ENCODE results near the gene FGF18.
"Not testable (repeated sequence)": the region's sequence is repeated elsewhere in the genome, so short reads cannot be mapped to it uniquely, and the experiment has no call there.

Gene FGF18

GRCh38 chr5:171418982-171419687 is at the start of gene FGF18:
Gene FGF18 (plus strand): TSS chr5:171419647. CDS start chr5:171420200, 553 bp downstream.
- TF ChIP-seq CTCF (IDR thresholded peaks at IDR 0.05; ENCODE audit: insufficient read depth, low read length, missing control alignments): no peak
- DNase-seq (ENCODE audit: low read depth, low spot score): no peak
- ChIA-PET POLR2A (interaction anchor here (1.2 to 1.7 kb wide), 4 partner anchors 30 to 487 kb away, joined by 3 to 6 read pairs (median 3); partner anchors contain the start of gene NPM1), CTCF (interaction anchor here (0.5 to 7.8 kb wide), 40 partner anchors 9 to 638 kb away, joined by 3 to 153 read pairs (median 4); no protein-coding TSS in a partner anchor)
- peak within 1 kb of the TSS; percentile 48 for H3K4me3 ChIP-seq (ENCODE audit: low read depth, low read length)

- ChIA-PET CTCF (interaction anchor here (2.2 kb wide), 1 partner anchor 27 kb away, joined by 8 read pairs; no protein-coding TSS in a partner anchor), POLR2A (no interaction called here)
- DNase-seq (ENCODE audit: low read depth, low spot score): no peak
- no peak overlapping the region for H3K4me3 ChIP-seq (ENCODE audit: low read depth, low read length)
- no peak for TF ChIP-seq CTCF (IDR thresholded peaks at IDR 0.05; ENCODE audit: insufficient read depth, low read length, missing control alignments)
Observed at GRCh38 chr5:171369898-171370297, 49.5 kb upstream of the FGF18 start.

- CTCF ChIA-PET; DNase-seq (ENCODE audit: low read depth, low spot score); POLR2A ChIA-PET; H3K4me3 ChIP-seq (ENCODE audit: low read depth, low read length): not testable (repeated sequence)
Observed at GRCh38 chr5:171370881-171371280, 48.6 kb upstream of the FGF18 start.

- POLR2A ChIA-PET: no interaction called here
- H3K4me3 ChIP-seq (ENCODE audit: low read depth, low read length): no peak overlapping the region
- DNase-seq (ENCODE audit: low read depth, low spot score): no peak
- TF ChIP-seq CTCF (IDR thresholded peaks at IDR 0.05; ENCODE audit: insufficient read depth, low read length, missing control alignments): no peak
- CTCF ChIA-PET: no interaction called here
Observed at GRCh38 chr5:171371326-171371725, 48.1 kb upstream of the FGF18 start.

GRCh38 chr5:171379961-171380360 is 39.5 kb upstream of the FGF18 start:
- no peak for TF ChIP-seq CTCF (IDR thresholded peaks at IDR 0.05; ENCODE audit: insufficient read depth, low read length, missing control alignments)
- ChIA-PET POLR2A (no interaction called here), CTCF (no interaction called here)
- DNase-seq (ENCODE audit: low read depth, low spot score): no peak
- no peak overlapping the region for H3K4me3 ChIP-seq (ENCODE audit: low read depth, low read length)

GRCh38 chr5:171384416-171384815 is 35.0 kb upstream of the FGF18 start:
- H3K4me3 ChIP-seq (ENCODE audit: low read depth, low read length); CTCF ChIA-PET; POLR2A ChIA-PET; DNase-seq (ENCODE audit: low read depth, low spot score): not testable (repeated sequence)

- CTCF ChIA-PET; DNase-seq (ENCODE audit: low read depth, low spot score); H3K4me3 ChIP-seq (ENCODE audit: low read depth, low read length); POLR2A ChIA-PET: not testable (repeated sequence)
Observed at GRCh38 chr5:171384999-171385398, 34.4 kb upstream of the FGF18 start.
